ENCODE data around the gene SEMA3D. TPM values are rescaled to one million over a fixed set of nuclear protein-coding genes. Genes with fewer than 3 reads are reported as not detected.
A peak's percentile ranks its signal among the peaks of the same experiment; 100 is the strongest.

Gene SEMA3D
- total RNA-seq, 1 donor from 2014 or later: 4.5 TPM

DNA sequence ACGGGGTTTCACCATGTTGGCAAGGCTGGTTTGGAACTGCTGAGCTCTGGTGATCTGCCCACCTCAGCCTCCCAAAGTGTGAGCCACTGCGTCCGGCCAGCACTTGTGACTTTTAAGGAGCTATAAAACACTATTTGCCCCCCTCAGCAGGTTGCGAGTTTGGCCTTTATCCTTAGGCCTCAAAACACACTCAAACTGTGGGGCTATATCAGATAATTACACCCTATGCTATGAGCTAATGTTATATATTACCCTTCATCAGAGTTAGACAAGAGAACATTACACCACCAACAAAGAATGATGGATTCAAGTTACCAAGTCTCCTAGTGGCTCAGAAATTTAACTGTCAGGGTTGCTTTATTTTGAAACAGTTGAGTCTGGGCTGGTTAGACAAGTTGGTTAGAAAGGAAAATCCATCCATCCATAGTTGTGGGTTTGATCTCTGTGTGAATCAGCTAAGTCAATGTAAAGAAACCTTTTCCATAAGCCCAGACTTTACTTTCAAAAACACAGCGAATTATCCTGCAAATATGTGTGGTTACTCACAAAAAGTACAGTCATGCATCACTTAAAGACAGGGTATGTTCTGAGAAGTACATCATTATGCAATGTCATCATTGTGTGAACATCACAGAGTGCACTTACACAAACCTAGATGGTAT, 115.8 kb downstream of the SEMA3D start:
- no peak for DNase-seq (ENCODE audit: low spot score in 2 of 2)
- Histone ChIP-seq H3K9me3 (no peaks in the 10 kb centered on the region), H3K4me1 (peaks cover 0 to 10% of the 10 kb centered on the region in 2 donors), H3K4me3 (no peak overlapping the region), H3K27me3 (no peaks in the 10 kb centered on the region), H3K27ac (no peak overlapping the region), H3K36me3 (no peaks in the 10 kb centered on the region)
- TF ChIP-seq, protein P1, sequence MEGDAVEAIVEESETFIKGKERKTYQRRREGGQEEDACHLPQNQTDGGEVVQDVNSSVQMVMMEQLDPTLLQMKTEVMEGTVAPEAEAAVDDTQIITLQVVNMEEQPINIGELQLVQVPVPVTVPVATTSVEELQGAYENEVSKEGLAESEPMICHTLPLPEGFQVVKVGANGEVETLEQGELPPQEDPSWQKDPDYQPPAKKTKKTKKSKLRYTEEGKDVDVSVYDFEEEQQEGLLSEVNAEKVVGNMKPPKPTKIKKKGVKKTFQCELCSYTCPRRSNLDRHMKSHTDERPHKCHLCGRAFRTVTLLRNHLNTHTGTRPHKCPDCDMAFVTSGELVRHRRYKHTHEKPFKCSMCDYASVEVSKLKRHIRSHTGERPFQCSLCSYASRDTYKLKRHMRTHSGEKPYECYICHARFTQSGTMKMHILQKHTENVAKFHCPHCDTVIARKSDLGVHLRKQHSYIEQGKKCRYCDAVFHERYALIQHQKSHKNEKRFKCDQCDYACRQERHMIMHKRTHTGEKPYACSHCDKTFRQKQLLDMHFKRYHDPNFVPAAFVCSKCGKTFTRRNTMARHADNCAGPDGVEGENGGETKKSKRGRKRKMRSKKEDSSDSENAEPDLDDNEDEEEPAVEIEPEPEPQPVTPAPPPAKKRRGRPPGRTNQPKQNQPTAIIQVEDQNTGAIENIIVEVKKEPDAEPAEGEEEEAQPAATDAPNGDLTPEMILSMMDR (IDR thresholded peaks at IDR 0.05): no peak
- intact Hi-C loops (cut with DNase I): loop anchor here (2.0 kb wide), 1 partner anchor 20 kb away; no protein-coding TSS in a partner anchor

DNA sequence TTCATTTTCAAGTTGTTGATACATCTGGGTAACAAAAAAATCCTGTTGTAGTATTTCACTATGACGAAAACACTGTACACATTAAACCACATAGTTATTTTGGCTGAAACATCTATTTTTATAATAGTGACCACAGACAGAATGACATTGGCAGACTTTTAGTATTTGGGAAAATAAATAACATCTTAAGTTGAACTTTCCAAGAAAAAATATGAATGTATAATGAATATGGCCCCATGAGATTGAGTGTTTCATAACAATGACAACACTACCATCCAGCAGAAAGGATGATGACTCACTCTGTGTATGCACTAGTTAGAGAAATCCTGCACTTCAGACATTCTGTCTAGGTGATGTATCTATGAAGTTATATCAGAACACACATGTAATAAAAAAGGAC, 118.1 kb downstream of the SEMA3D start:
- TF ChIP-seq, protein P1 (IDR thresholded peaks at IDR 0.05): no peak
- H3K9me3 ChIP-seq: no peaks in the 10 kb centered on the region
- intact Hi-C loops (cut with DNase I): loop anchor here (5.0 kb wide), 1 partner anchor 104 kb away; no protein-coding TSS in a partner anchor
- no peaks in the 10 kb centered on the region for H3K36me3 ChIP-seq
- peaks cover 0 to 21% of the 10 kb centered on the region in 2 donors for H3K4me1 ChIP-seq
- DNase-seq (ENCODE audit: low spot score in 2 of 2): no peak
- no peaks in the 10 kb centered on the region for H3K27me3 ChIP-seq
- H3K4me3 ChIP-seq: no peak overlapping the region
- peak overlapping the region in 1 of 2 donors; percentile 41 for H3K27ac ChIP-seq

DNA sequence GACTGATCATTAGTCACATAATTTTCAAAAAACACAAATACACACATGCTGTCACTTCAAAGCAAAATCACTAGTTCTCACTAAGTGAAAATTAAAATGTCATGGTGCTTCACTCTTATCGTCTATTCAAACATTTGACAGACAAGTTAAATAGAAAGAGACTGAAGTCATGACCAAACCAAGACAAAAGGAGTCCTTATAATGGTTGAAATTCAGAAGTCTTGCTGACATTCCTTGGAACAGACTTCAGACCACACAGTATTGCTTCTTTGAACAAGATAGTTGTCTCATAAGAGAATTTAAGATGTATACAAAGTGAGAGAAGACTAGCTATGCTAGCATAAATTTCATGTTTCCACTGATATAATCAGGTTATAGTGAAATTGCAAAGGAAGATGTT, 119.5 kb downstream of the SEMA3D start:
- no peak overlapping the region for H3K27ac ChIP-seq
- H3K4me1 ChIP-seq: peaks cover 0 to 24% of the 10 kb centered on the region in 2 donors
- no peaks in the 10 kb centered on the region for H3K36me3 ChIP-seq
- TF ChIP-seq, protein P1 (IDR thresholded peaks at IDR 0.05): no peak
- H3K4me3 ChIP-seq: no peak overlapping the region
- DNase-seq (ENCODE audit: low spot score in 2 of 2): no peak
- intact Hi-C loops (cut with DNase I): loop anchor here (5.0 kb wide), 1 partner anchor 105 kb away; no protein-coding TSS in a partner anchor
- no peaks in the 10 kb centered on the region for H3K27me3 ChIP-seq
- no peaks in the 10 kb centered on the region for H3K9me3 ChIP-seq

DNA sequence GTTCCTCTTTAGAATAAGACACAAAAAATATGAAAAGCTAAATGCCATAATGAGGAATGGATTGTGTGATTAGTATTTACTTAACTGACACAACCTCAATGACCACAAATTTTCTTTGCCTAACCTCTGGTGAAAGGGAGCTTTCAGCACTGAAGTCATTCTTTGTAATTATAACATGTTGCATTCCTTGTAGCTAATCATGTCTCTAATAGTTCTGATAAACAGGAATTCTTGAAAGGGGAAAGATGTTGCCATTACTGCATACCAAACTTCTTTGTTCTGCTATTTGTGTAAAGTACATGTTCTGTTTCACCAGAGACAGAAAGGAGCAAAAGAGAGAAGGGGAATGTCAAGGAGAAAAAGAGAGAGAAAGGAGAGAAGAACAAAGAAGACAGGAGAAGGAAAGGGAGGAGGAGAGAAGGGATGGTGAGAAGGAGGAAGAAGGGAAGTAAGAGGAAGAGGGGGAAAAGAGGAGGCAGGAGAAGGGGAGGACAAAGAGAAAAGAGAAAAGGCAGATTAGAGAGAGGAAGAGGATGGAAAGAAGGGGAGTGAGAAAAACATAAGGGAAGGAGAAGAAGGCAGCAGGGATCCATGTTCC, 120.9 kb downstream of the SEMA3D start:
- DNase-seq (ENCODE audit: low spot score in 2 of 2): no peak
- Histone ChIP-seq H3K4me3 (no peak overlapping the region), H3K9me3 (no peaks in the 10 kb centered on the region), H3K27me3 (no peaks in the 10 kb centered on the region), H3K36me3 (no peaks in the 10 kb centered on the region), H3K4me1 (peaks cover 0 to 24% of the 10 kb centered on the region in 2 donors), H3K27ac (peak overlapping the region in 1 of 2 donors; percentile 41)
- intact Hi-C loops (cut with DNase I): loop anchor here (5.0 kb wide), 1 partner anchor 106 kb away; no protein-coding TSS in a partner anchor
- TF ChIP-seq, protein P1 (IDR thresholded peaks at IDR 0.05): no peak

DNA sequence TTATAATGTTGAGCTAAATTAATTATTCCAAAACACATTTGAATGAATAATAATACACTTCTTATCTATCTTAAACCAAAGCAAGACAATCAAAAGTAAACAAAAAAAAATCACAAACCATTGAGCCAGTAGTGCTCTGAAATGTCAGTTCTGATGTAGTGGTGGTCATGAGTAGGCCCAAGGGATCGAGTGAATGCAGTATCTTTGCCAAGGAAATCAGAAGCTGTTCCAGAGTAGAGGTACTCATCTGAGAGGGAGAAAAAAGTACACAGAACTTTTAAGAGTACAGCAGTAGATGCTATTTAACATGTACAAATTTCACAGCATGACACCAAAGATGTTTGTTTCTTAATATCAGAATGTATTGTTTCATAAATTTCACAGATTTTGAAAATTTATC, 121.5 kb downstream of the SEMA3D start:
- peak in 1 of 2 donors; percentile 66 for DNase-seq (ENCODE audit: low spot score in 2 of 2)
- Histone ChIP-seq H3K4me1 (peaks cover 0 to 24% of the 10 kb centered on the region in 2 donors), H3K27ac (no peak overlapping the region), H3K36me3 (no peaks in the 10 kb centered on the region), H3K4me3 (no peak overlapping the region), H3K9me3 (no peaks in the 10 kb centered on the region), H3K27me3 (no peaks in the 10 kb centered on the region)
- TF ChIP-seq, protein P1 (IDR thresholded peaks at IDR 0.05): no peak
- intact Hi-C loops (cut with DNase I): loop anchor here (5.0 kb wide), 1 partner anchor 107 kb away; no protein-coding TSS in a partner anchor
